ENCODE measurements around the gene RPS21.

The RPS21 gene

GRCh38 chr20:62436692-62437091 lies 49.8 kb downstream of the RPS21 start:
- H3K36me3 ChIP-seq (ENCODE audit: insufficient read depth, low read length): no peaks in the 10 kb centered on the region
- H3K9me3 ChIP-seq (ENCODE audit: low read depth, low read length): no peaks in the 10 kb centered on the region
- no peak for TF ChIP-seq POLR2AphosphoS5 (IDR thresholded peaks at IDR 0.05; ENCODE audit: borderline replicate concordance, low read depth, low read length)
- TF ChIP-seq EZH2 (IDR thresholded peaks at IDR 0.05): no peak
- TF ChIP-seq FOXP2 (optimal IDR thresholded peaks at IDR 0.05; ENCODE audit: control extremely low read depth, extremely low read length, insufficient read depth): no peak
- no peak overlapping the region for H3K27ac ChIP-seq
- H3K9ac ChIP-seq (ENCODE audit: insufficient read length): no peak overlapping the region
- no peak for DNase-seq (ENCODE audit: low read depth, low spot score)
- H3K4me3 ChIP-seq: no peak overlapping the region

DNA sequence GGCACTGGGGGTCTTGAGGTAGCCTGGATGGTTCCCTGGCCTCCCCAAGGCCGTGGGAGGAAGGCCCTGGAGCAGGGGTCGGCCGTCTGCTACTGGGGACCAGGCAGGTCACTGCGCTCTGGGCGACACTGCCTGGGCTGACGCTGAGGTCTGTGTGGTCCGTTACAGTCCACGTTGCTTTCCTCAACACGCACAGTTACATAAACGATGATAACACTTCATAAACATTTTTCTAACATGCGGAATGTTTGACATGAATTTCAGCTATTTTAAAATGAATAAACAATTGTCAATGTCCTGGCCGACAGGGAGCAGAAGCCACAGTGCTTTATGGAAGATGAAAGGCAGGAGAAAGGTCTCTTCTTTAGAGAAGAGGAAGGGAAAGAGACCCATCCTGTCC lies 50.6 kb downstream of the RPS21 start:
- Histone ChIP-seq H3K27ac (no peak overlapping the region), H3K36me3 (ENCODE audit: insufficient read depth, low read length) (no peaks in the 10 kb centered on the region), H3K9me3 (ENCODE audit: low read depth, low read length) (no peaks in the 10 kb centered on the region), H3K4me3 (no peak overlapping the region), H3K9ac (ENCODE audit: insufficient read length) (no peak overlapping the region)
- no peak for DNase-seq (ENCODE audit: low read depth, low spot score)
- TF ChIP-seq POLR2AphosphoS5 (IDR thresholded peaks at IDR 0.05; ENCODE audit: borderline replicate concordance, low read depth, low read length) (no peak), FOXP2 (optimal IDR thresholded peaks at IDR 0.05; ENCODE audit: control extremely low read depth, extremely low read length, insufficient read depth) (no peak), EZH2 (IDR thresholded peaks at IDR 0.05) (no peak)

DNA sequence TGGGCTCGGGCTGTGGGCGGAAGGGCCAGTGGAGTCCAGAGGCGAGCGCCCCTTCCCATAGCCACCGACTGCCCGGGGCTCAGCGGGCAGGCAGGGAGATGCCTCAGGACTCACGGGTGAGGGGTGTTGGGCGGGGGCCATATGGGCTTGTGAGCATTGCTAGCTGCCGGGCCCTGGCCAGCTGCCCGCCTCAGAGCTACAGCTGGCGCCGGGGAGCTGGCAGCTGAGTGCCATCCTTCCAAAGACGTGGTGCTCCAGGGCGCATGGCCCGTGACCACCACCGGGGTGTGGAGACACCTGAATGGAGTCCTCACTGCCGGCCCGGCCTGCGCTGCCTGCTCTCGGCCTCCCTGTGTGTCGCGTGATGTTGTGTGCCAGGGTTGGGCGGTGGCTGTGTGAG lies 51.0 kb downstream of the RPS21 start:
- DNase-seq (ENCODE audit: low read depth, low spot score): no peak
- H3K27ac ChIP-seq: no peak overlapping the region
- TF ChIP-seq FOXP2 (optimal IDR thresholded peaks at IDR 0.05; ENCODE audit: control extremely low read depth, extremely low read length, insufficient read depth): no peak
- no peak for TF ChIP-seq EZH2 (IDR thresholded peaks at IDR 0.05)
- TF ChIP-seq POLR2AphosphoS5 (IDR thresholded peaks at IDR 0.05; ENCODE audit: borderline replicate concordance, low read depth, low read length): no peak
- H3K4me3 ChIP-seq: no peak overlapping the region
- no peaks in the 10 kb centered on the region for H3K36me3 ChIP-seq (ENCODE audit: insufficient read depth, low read length)
- H3K9me3 ChIP-seq (ENCODE audit: low read depth, low read length): no peaks in the 10 kb centered on the region
- H3K9ac ChIP-seq (ENCODE audit: insufficient read length): no peak overlapping the region

Data from SK-N-MC (cell line).